ENCODE measurements around the gene CHST11.

- TF ChIP-seq FOXP2 (optimal IDR thresholded peaks at IDR 0.05; ENCODE audit: control extremely low read depth, extremely low read length, insufficient read depth) (no peak), EZH2 (IDR thresholded peaks at IDR 0.05) (no peak), POLR2AphosphoS5 (IDR thresholded peaks at IDR 0.05; ENCODE audit: borderline replicate concordance, low read depth, low read length) (no peak)
These were observed 50.1 kb downstream of the CHST11 start for GRCh38 chr12:104506676-104507401.
